GM23338 (cell line): ENCODE data around the gene MYO16. TPM values are rescaled to one million over a fixed set of nuclear protein-coding genes. Genes with fewer than 3 reads are reported as not detected.

ENCODE experiments used
- ATAC-seq: fragments of 200-7000 bp; cut with Tn5 transposase; 3 replicates; pipeline ENCODE4 v1.9.1; 2020
- DNase-seq: peaks from one replicate; pipeline ENCODE4 v3.0.0-alpha.2; 2015; ENCODE audit warnings: low spot score
- H2AFZ ChIP-seq: fragments of 200-600 bp; sonication (generic); 2 replicates; pipeline ENCODE4 v1.8.0; 2016; ENCODE audit warnings: antibody characterized with exemption, mild to moderate bottlenecking, moderate library complexity
- H3F3A ChIP-seq: fragments of 200-600 bp; sonication (generic); replicated peaks from 2 replicates; pipeline ENCODE4 v1.8.0; 2017; ENCODE audit warnings: antibody characterized with exemption, mixed run types, low read depth
- H3K27ac ChIP-seq: fragments of 200-600 bp; sonication (generic); 2 replicates; pipeline ENCODE4 v1.6.1; 2016; ENCODE audit warnings: low read depth
- H3K27me3 ChIP-seq: fragments of 200-600 bp; sonication (generic); 2 replicates; pipeline ENCODE4 v1.8.0; 2016; ENCODE audit warnings: mild to moderate bottlenecking, mixed run types, moderate library complexity; ENCODE audit not compliant: insufficient read depth
- H3K36me3 ChIP-seq: fragments of 200-600 bp; sonication (generic); 2 replicates; pipeline ENCODE4 v1.8.0; 2016; ENCODE audit warnings: mild to moderate bottlenecking; ENCODE audit not compliant: insufficient read depth
- H3K4me1 ChIP-seq: fragments of 200-600 bp; sonication (generic); 2 replicates; pipeline ENCODE4 v1.8.0; 2016; ENCODE audit warnings: mild to moderate bottlenecking, moderate library complexity; ENCODE audit not compliant: insufficient read depth
- H3K4me2 ChIP-seq: fragments of 200-600 bp; sonication (generic); 2 replicates; pipeline ENCODE4 v1.7.1; 2017; ENCODE audit warnings: mixed run types
- H3K4me3 ChIP-seq: fragments of 200-600 bp; sonication (generic); 2 replicates; pipeline ENCODE4 v1.6.1; 2016; ENCODE audit warnings: mixed run types
- H3K79me2 ChIP-seq: fragments of 200-600 bp; sonication (generic); replicated peaks from 2 replicates; pipeline ENCODE4 v1.8.0; 2017; ENCODE audit warnings: mild to moderate bottlenecking; ENCODE audit not compliant: insufficient read depth
- H3K9me2 ChIP-seq: fragments of 200-600 bp; sonication (generic); 2 replicates; pipeline ENCODE4 v1.8.0; 2017; ENCODE audit not compliant: insufficient read depth
- H4K20me1 ChIP-seq: fragments of 200-600 bp; sonication (generic); replicated peaks from 2 replicates; pipeline ENCODE4 v1.8.0; 2017; ENCODE audit warnings: mild to moderate bottlenecking; ENCODE audit not compliant: insufficient read depth
- H3K27ac Mint-ChIP-seq: 2 replicates; pipeline ENCODE4 v1.8.0; 2020; ENCODE audit warnings: inconsistent platforms, mild to moderate bottlenecking, moderate library complexity, mixed read lengths
- H3K27me3 Mint-ChIP-seq: 3 replicates; pipeline ENCODE4 v1.8.0; 2022; ENCODE audit warnings: low read depth, mild to moderate bottlenecking, moderate library complexity, mixed read lengths, inconsistent platforms; ENCODE audit not compliant: insufficient read depth, poor library complexity
- H3K36me3 Mint-ChIP-seq: 3 replicates; pipeline ENCODE4 v1.8.0; 2021; ENCODE audit warnings: low read depth, mild to moderate bottlenecking, inconsistent platforms, moderate library complexity, mixed read lengths
- H3K4me1 Mint-ChIP-seq: 3 replicates; pipeline ENCODE4 v1.8.0; 2020; ENCODE audit warnings: mild to moderate bottlenecking, inconsistent platforms, mixed read lengths
- H3K4me3 Mint-ChIP-seq: 3 replicates; pipeline ENCODE4 v1.8.0; 2021; ENCODE audit warnings: moderate library complexity, mild to moderate bottlenecking, inconsistent platforms, mixed read lengths
- H3K9me3 Mint-ChIP-seq: 3 replicates; pipeline ENCODE4 v1.8.0; 2020; ENCODE audit warnings: moderate library complexity, mild to moderate bottlenecking, inconsistent platforms, mixed read lengths
- CREB1 ChIP-seq: fragments of 250-450 bp; sonication (Bioruptor Pico); IDR thresholded peaks from 2 replicates; pipeline ENCODE4 v1.5.0; 2020; ENCODE audit warnings: low read depth, mild to moderate bottlenecking, moderate library complexity
- EZH2phosphoT487 ChIP-seq: fragments of 200-600 bp; sonication (generic); IDR thresholded peaks from one replicate; pipeline ENCODE4 v1.8.1; 2018; ENCODE audit warnings: antibody characterized with exemption; ENCODE audit not compliant: unreplicated experiment
- NANOG ChIP-seq: IDR thresholded peaks from 2 replicates; pipeline ENCODE4 v1.6.1; 2016; ENCODE audit warnings: antibody characterized with exemption, borderline replicate concordance
- POLR2AphosphoS5 ChIP-seq: IDR thresholded peaks from 2 replicates; pipeline ENCODE4 v1.6.1; 2016; ENCODE audit warnings: antibody characterized with exemption, low read depth
- STAT1 ChIP-seq: IDR thresholded peaks from one replicate; pipeline ENCODE4 v1.6.1; 2016; ENCODE audit warnings: antibody characterized with exemption; ENCODE audit not compliant: unreplicated experiment
- ZNF114 ChIP-seq: fragments of 250-450 bp; sonication (Bioruptor Pico); IDR thresholded peaks from 2 replicates; pipeline ENCODE4 v1.5.0; 2020; ENCODE audit warnings: mild to moderate bottlenecking, moderate library complexity
- ZNF331 ChIP-seq: fragments of 250-450 bp; sonication (Bioruptor Pico); IDR thresholded peaks from 2 replicates; pipeline ENCODE4 v1.5.0; 2020; ENCODE audit warnings: low read depth, mild to moderate bottlenecking, moderate library complexity
- polyA plus RNA-seq: library from polyadenylated mRNA; unstranded; fragments of >200 nt; fragmentation: Nextera tagmentation; extraction: Ambion mirVana; gene quantifications from 2 replicates; pipeline ENCODE4 v1.2.1, GENCODE V29; 2016
- total RNA-seq: library from RNA; depleted of rRNA; stranded (reverse); fragments of >200 nt; shearing (Covaris generic); gene quantifications from 2 replicates; pipeline ENCODE4 v1.2.3, GENCODE V29; 2014
- TF ChIP-seq, protein P1 (sequence below), 2 experiments: fragments of 200-600 bp in 1 of 2; sonication (generic) in 1 of 2; conservative IDR thresholded peaks; 2 replicates each; pipeline versions ENCODE4 v1.5.1 to v1.6.1; 2016 to 2017; ENCODE audit warnings: antibody characterized with exemption in 2 of 2, low read depth in 2 of 2, mild to moderate bottlenecking in 2 of 2, moderate library complexity in 1 of 2
- TF ChIP-seq, protein P2 (sequence below): fragments of 250-450 bp; sonication (Bioruptor Pico); IDR thresholded peaks from 2 replicates; pipeline ENCODE4 v1.5.0; 2020; ENCODE audit warnings: mild to moderate bottlenecking, moderate library complexity
- TF ChIP-seq, protein P3 (sequence below): IDR thresholded peaks from 2 replicates; pipeline ENCODE4 v1.6.1; 2016; ENCODE audit warnings: antibody characterized with exemption
- TF ChIP-seq, protein P4 (sequence below): IDR thresholded peaks from one replicate; pipeline ENCODE4 v1.6.1; 2018; ENCODE audit warnings: antibody characterized with exemption; ENCODE audit not compliant: unreplicated experiment

Gene MYO16
- total and polyA plus RNA-seq, 2 experiments from 2014 or later, result 0.10 to 0.13 TPM

DNA sequence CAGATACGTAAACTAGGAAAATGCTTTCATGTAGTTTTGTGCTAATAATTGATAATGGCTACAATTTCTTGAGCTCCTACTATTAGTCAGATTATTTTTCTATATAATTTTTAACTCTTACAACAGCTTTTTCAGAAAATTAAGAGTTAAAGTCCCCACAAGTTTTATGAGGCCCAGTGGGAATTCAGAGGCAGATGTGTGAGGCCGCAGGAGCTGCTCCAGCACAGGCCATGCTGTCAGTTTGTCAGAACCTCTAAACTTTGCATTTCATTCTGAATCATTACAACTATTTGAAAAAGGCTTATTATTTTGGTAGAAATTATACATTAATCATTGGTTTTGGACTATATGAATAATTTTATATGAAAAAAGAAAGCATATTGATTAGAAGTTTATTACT is 370.8 kb downstream of the MYO16 start:
- Histone ChIP-seq H4K20me1 (no peaks in the 10 kb centered on the region), H2AFZ (no peak overlapping the region), H3K9me2 (no peaks in the 10 kb centered on the region), H3K4me1 (no peaks in the 10 kb centered on the region), H3K79me2 (no peaks in the 10 kb centered on the region), H3K36me3 (no peaks in the 10 kb centered on the region), H3K27me3 (no peaks in the 10 kb centered on the region), H3K4me3 (no peak overlapping the region), H3K4me2 (no peak overlapping the region), H3K27ac (no peak overlapping the region), H3F3A (no peaks in the 10 kb centered on the region)
- Mint-ChIP-seq H3K36me3 (no peaks in the 10 kb centered on the region), H3K4me1 (no peaks in the 10 kb centered on the region), H3K4me3 (no peak overlapping the region), H3K27ac (no peak overlapping the region), H3K9me3 (no peaks in the 10 kb centered on the region), H3K27me3 (peaks cover 2% of the 10 kb centered on the region)
- no peak for ATAC-seq
- no peak for TF ChIP-seq STAT1
- TF ChIP-seq POLR2AphosphoS5, result no peak
- TF ChIP-seq EZH2phosphoT487, result no peak
- TF ChIP-seq ZNF114 (CRISPR knock-in tag), result no peak
- TF ChIP-seq, protein P1, sequence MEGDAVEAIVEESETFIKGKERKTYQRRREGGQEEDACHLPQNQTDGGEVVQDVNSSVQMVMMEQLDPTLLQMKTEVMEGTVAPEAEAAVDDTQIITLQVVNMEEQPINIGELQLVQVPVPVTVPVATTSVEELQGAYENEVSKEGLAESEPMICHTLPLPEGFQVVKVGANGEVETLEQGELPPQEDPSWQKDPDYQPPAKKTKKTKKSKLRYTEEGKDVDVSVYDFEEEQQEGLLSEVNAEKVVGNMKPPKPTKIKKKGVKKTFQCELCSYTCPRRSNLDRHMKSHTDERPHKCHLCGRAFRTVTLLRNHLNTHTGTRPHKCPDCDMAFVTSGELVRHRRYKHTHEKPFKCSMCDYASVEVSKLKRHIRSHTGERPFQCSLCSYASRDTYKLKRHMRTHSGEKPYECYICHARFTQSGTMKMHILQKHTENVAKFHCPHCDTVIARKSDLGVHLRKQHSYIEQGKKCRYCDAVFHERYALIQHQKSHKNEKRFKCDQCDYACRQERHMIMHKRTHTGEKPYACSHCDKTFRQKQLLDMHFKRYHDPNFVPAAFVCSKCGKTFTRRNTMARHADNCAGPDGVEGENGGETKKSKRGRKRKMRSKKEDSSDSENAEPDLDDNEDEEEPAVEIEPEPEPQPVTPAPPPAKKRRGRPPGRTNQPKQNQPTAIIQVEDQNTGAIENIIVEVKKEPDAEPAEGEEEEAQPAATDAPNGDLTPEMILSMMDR (conservative IDR thresholded peaks at IDR 0.05; ENCODE audit: low read depth in 2 of 2), result no peak
- TF ChIP-seq, protein P2, sequence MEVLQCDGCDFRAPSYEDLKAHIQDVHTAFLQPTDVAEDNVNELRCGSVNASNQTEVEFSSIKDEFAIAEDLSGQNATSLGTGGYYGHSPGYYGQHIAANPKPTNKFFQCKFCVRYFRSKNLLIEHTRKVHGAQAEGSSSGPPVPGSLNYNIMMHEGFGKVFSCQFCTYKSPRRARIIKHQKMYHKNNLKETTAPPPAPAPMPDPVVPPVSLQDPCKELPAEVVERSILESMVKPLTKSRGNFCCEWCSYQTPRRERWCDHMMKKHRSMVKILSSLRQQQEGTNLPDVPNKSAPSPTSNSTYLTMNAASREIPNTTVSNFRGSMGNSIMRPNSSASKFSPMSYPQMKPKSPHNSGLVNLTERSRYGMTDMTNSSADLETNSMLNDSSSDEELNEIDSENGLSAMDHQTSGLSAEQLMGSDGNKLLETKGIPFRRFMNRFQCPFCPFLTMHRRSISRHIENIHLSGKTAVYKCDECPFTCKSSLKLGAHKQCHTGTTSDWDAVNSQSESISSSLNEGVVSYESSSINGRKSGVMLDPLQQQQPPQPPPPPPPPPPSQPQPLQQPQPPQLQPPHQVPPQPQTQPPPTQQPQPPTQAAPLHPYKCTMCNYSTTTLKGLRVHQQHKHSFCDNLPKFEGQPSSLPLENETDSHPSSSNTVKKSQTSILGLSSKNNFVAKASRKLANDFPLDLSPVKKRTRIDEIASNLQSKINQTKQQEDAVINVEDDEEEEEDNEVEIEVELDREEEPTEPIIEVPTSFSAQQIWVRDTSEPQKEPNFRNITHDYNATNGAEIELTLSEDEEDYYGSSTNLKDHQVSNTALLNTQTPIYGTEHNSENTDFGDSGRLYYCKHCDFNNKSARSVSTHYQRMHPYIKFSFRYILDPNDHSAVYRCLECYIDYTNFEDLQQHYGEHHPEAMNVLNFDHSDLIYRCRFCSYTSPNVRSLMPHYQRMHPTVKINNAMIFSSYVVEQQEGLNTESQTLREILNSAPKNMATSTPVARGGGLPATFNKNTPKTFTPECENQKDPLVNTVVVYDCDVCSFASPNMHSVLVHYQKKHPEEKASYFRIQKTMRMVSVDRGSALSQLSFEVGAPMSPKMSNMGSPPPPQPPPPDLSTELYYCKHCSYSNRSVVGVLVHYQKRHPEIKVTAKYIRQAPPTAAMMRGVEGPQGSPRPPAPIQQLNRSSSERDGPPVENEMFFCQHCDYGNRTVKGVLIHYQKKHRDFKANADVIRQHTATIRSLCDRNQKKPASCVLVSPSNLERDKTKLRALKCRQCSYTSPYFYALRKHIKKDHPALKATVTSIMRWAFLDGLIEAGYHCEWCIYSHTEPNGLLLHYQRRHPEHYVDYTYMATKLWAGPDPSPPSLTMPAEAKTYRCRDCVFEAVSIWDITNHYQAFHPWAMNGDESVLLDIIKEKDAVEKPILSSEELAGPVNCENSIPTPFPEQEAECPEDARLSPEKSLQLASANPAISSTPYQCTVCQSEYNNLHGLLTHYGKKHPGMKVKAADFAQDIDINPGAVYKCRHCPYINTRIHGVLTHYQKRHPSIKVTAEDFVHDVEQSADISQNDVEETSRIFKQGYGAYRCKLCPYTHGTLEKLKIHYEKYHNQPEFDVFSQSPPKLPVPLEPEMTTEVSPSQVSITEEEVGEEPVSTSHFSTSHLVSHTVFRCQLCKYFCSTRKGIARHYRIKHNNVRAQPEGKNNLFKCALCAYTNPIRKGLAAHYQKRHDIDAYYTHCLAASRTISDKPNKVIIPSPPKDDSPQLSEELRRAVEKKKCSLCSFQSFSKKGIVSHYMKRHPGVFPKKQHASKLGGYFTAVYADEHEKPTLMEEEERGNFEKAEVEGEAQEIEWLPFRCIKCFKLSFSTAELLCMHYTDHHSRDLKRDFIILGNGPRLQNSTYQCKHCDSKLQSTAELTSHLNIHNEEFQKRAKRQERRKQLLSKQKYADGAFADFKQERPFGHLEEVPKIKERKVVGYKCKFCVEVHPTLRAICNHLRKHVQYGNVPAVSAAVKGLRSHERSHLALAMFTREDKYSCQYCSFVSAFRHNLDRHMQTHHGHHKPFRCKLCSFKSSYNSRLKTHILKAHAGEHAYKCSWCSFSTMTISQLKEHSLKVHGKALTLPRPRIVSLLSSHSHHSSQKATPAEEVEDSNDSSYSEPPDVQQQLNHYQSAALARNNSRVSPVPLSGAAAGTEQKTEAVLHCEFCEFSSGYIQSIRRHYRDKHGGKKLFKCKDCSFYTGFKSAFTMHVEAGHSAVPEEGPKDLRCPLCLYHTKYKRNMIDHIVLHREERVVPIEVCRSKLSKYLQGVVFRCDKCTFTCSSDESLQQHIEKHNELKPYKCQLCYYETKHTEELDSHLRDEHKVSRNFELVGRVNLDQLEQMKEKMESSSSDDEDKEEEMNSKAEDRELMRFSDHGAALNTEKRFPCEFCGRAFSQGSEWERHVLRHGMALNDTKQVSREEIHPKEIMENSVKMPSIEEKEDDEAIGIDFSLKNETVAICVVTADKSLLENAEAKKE, result no peak
- no peak for TF ChIP-seq ZNF331 (CRISPR knock-in tag)
- TF ChIP-seq, protein P3, sequence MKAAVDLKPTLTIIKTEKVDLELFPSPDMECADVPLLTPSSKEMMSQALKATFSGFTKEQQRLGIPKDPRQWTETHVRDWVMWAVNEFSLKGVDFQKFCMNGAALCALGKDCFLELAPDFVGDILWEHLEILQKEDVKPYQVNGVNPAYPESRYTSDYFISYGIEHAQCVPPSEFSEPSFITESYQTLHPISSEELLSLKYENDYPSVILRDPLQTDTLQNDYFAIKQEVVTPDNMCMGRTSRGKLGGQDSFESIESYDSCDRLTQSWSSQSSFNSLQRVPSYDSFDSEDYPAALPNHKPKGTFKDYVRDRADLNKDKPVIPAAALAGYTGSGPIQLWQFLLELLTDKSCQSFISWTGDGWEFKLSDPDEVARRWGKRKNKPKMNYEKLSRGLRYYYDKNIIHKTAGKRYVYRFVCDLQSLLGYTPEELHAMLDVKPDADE, result no peak
- TF ChIP-seq CREB1, result no peak
- TF ChIP-seq, protein P4, sequence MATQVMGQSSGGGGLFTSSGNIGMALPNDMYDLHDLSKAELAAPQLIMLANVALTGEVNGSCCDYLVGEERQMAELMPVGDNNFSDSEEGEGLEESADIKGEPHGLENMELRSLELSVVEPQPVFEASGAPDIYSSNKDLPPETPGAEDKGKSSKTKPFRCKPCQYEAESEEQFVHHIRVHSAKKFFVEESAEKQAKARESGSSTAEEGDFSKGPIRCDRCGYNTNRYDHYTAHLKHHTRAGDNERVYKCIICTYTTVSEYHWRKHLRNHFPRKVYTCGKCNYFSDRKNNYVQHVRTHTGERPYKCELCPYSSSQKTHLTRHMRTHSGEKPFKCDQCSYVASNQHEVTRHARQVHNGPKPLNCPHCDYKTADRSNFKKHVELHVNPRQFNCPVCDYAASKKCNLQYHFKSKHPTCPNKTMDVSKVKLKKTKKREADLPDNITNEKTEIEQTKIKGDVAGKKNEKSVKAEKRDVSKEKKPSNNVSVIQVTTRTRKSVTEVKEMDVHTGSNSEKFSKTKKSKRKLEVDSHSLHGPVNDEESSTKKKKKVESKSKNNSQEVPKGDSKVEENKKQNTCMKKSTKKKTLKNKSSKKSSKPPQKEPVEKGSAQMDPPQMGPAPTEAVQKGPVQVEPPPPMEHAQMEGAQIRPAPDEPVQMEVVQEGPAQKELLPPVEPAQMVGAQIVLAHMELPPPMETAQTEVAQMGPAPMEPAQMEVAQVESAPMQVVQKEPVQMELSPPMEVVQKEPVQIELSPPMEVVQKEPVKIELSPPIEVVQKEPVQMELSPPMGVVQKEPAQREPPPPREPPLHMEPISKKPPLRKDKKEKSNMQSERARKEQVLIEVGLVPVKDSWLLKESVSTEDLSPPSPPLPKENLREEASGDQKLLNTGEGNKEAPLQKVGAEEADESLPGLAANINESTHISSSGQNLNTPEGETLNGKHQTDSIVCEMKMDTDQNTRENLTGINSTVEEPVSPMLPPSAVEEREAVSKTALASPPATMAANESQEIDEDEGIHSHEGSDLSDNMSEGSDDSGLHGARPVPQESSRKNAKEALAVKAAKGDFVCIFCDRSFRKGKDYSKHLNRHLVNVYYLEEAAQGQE, result no peak
- no peak for TF ChIP-seq NANOG
- DNase-seq, result no peak
